Measurements from ENCODE around the gene TMEM131. TPM values are rescaled to one million over a fixed set of nuclear protein-coding genes. Genes with fewer than 3 reads are reported as not detected.

Gene TMEM131
- total and polyA plus RNA-seq, 2 of the 8 experiments (the other 6 are each of a cell fraction or from before 2014, with no cell fraction given), result 9.7 to 22.9 TPM

GRCh38 chr2:98004613-98005012 is 8.9 kb upstream of the TMEM131 start:
- H2BK5ac ChIP-seq (ENCODE audit: low read depth, low read length), result no peak overlapping the region
- H3K23ac ChIP-seq (ENCODE audit: insufficient read length), result no peak overlapping the region
- no peaks in the 10 kb centered on the region for H3K79me1 ChIP-seq (ENCODE audit: low read depth, low read length)
- no peak overlapping the region for H4K8ac ChIP-seq (ENCODE audit: extremely low read depth, insufficient read depth, low read length)
- no peak overlapping the region for H3K56ac ChIP-seq (replicated peaks; ENCODE audit: insufficient read length, low read depth, low read length)
- no peaks in the 10 kb centered on the region for H4K20me1 ChIP-seq (replicated peaks in 1 of 2; ENCODE audit: control insufficient read depth in 1 of 2, insufficient read depth in 2 of 2, low read length in 2 of 2)
- no peak overlapping the region for H4K5ac ChIP-seq (ENCODE audit: insufficient read length, low read depth, low read length)
- no peak for FAIRE-seq
- no peak overlapping the region for H3K4me2 ChIP-seq (ENCODE audit: insufficient read depth in 1 of 2, low read depth in 2 of 2, low read length in 2 of 2)
- H2AK5ac ChIP-seq (ENCODE audit: low read depth, low read length), result no peak overlapping the region
- H3K4me1 ChIP-seq (replicated peaks in 1 of 4; ENCODE audit: control insufficient read depth in 3 of 4, insufficient read depth in 4 of 4, low read length in 3 of 4), result no peaks in the 10 kb centered on the region
- H2BK15ac ChIP-seq (ENCODE audit: low read length), result no peak overlapping the region
- H2BK20ac ChIP-seq (ENCODE audit: low read length), result no peak overlapping the region
- DNase-seq (ENCODE audit: low read depth in 1 of 2, low spot score in 2 of 2), result no peak
- no peak overlapping the region for H3K4me3 ChIP-seq (ENCODE audit: extremely low read depth in 1 of 4, insufficient read depth in 2 of 4, low read depth in 3 of 4, low read length in 4 of 4)
- no peaks in the 10 kb centered on the region for H3K36me3 ChIP-seq (ENCODE audit: control insufficient read depth in 2 of 4, insufficient read depth in 4 of 4, low read length in 3 of 4)
- CTCF ChIA-PET (ENCODE audit: partially characterized antibody), result interaction anchor here (0.5 kb wide), 1 partner anchor 1191 kb away, joined by 5 read pairs; no protein-coding TSS in a partner anchor
- no peak overlapping the region for H3K27ac ChIP-seq (ENCODE audit: low read depth, low read length)
- H3K14ac ChIP-seq (ENCODE audit: insufficient read length), result no peak overlapping the region
- H3K9ac ChIP-seq (replicated peaks in 1 of 4; ENCODE audit: extremely low read depth in 1 of 4, low read depth in 3 of 4, low read length in 3 of 4), result no peak overlapping the region
- TF ChIP-seq SP2 (IDR thresholded peaks at IDR 0.05; ENCODE audit: low read length), result no peak
- no peak for TF ChIP-seq KDM1A (IDR thresholded peaks at IDR 0.05; ENCODE audit: borderline replicate concordance, low read length)
- TF ChIP-seq CREB1 (IDR thresholded peaks at IDR 0.05), result no peak
- no peak for TF ChIP-seq RNF2 (IDR thresholded peaks at IDR 0.05; ENCODE audit: borderline replicate concordance, low read depth, low read length, missing control alignments, poor library complexity, severe bottlenecking)
- TF ChIP-seq TAF7 (optimal IDR thresholded peaks at IDR 0.05; ENCODE audit: borderline replicate concordance, low read depth, low read length), result no peak
- TF ChIP-seq ASH2L (IDR thresholded peaks at IDR 0.05; ENCODE audit: low read length), result no peak
- TF ChIP-seq TAF1 (IDR thresholded peaks at IDR 0.05; ENCODE audit: low read depth, low read length), result no peak
- no peak for TF ChIP-seq TEAD4 (IDR thresholded peaks at IDR 0.05; ENCODE audit: low read depth, low read length)
- no peak for TF ChIP-seq POLR2AphosphoS5 (IDR thresholded peaks at IDR 0.05; ENCODE audit: low read depth, low read length)
- no peak for TF ChIP-seq ZNF274 (IDR thresholded peaks at IDR 0.05; ENCODE audit: borderline replicate concordance, extremely low read depth, low read length)
- TF ChIP-seq SIRT6 (IDR thresholded peaks at IDR 0.05; ENCODE audit: low read length), result no peak
- no peak for TF ChIP-seq FOSL1 (IDR thresholded peaks at IDR 0.05; ENCODE audit: insufficient read depth, low read depth, low read length)
- no peak overlapping the region for H2BK120ac ChIP-seq (replicated peaks; ENCODE audit: low read depth, low read length)
- no peak overlapping the region for H4K91ac ChIP-seq (replicated peaks; ENCODE audit: insufficient read length, low read length)
- no peak overlapping the region for H2AFZ ChIP-seq (ENCODE audit: low read length)
- WGBS, 2 experiments (ENCODE audit: extremely low coverage in 1 of 2, insufficient coverage in 1 of 2, insufficient read length in 1 of 2, insufficient replicate concordance in 2 of 2, low coverage in 1 of 2, low lambda C conversion rate in 2 of 2, missing lambda C conversion rate in 1 of 2), result 82% methylated on average over 3 of the region's 3 CpGs; no CpG with 5 or more reads in 1 of the 2 experiments
- no peaks in the 10 kb centered on the region for H3K79me2 ChIP-seq (ENCODE audit: control insufficient read depth in 1 of 2, insufficient read depth in 2 of 2, low read length in 2 of 2)
- no peak overlapping the region for H3K4ac ChIP-seq (replicated peaks; ENCODE audit: insufficient read length, low read depth, low read length)
- no peaks in the 10 kb centered on the region for H3K27me3 ChIP-seq (replicated peaks in 1 of 4; ENCODE audit: control insufficient read depth in 3 of 4, extremely low read depth in 1 of 4, insufficient read depth in 3 of 4, low read length in 3 of 4)
- H3K23me2 ChIP-seq (ENCODE audit: low read depth, low read length), result no peaks in the 10 kb centered on the region; the same call in 1 of the 2 replicates
- H2BK12ac ChIP-seq (ENCODE audit: low read depth, low read length), result no peak overlapping the region
- POLR2A ChIA-PET (ENCODE audit: partially characterized antibody), result interaction anchor here (1.0 kb wide), 1 partner anchor 8 kb away, joined by 4 read pairs; the partner anchor contains the start of gene TMEM131
- no peak overlapping the region for H3K18ac ChIP-seq (ENCODE audit: extremely low read depth, low read length)
- no peaks in the 10 kb centered on the region for H3K9me3 ChIP-seq (ENCODE audit: insufficient read depth in 2 of 2, low read depth in 1 of 2, low read length in 1 of 2)

Data from H1 (cell line).